SU-DHL-6 (cell line): Measurements from ENCODE around the gene TC2N.

Experiments used
- CTCF ChIP-seq: fragments of 200-600 bp; sonication (generic); IDR thresholded peaks from one replicate; pipeline ENCODE4 v1.5.1; 2017; ENCODE audit warnings: antibody characterized with exemption, mild to moderate bottlenecking, low read length, moderate library complexity; ENCODE audit not compliant: insufficient read depth, poor library complexity, severe bottlenecking
- EZH2phosphoT487 ChIP-seq: fragments of 200-600 bp; sonication (generic), shearing (Covaris generic); conservative IDR thresholded peaks from 2 replicates; pipeline ENCODE4 v1.6.1; 2018; ENCODE audit warnings: mild to moderate bottlenecking, antibody characterized with exemption, low read length, moderate library complexity, mixed read lengths

DNA sequence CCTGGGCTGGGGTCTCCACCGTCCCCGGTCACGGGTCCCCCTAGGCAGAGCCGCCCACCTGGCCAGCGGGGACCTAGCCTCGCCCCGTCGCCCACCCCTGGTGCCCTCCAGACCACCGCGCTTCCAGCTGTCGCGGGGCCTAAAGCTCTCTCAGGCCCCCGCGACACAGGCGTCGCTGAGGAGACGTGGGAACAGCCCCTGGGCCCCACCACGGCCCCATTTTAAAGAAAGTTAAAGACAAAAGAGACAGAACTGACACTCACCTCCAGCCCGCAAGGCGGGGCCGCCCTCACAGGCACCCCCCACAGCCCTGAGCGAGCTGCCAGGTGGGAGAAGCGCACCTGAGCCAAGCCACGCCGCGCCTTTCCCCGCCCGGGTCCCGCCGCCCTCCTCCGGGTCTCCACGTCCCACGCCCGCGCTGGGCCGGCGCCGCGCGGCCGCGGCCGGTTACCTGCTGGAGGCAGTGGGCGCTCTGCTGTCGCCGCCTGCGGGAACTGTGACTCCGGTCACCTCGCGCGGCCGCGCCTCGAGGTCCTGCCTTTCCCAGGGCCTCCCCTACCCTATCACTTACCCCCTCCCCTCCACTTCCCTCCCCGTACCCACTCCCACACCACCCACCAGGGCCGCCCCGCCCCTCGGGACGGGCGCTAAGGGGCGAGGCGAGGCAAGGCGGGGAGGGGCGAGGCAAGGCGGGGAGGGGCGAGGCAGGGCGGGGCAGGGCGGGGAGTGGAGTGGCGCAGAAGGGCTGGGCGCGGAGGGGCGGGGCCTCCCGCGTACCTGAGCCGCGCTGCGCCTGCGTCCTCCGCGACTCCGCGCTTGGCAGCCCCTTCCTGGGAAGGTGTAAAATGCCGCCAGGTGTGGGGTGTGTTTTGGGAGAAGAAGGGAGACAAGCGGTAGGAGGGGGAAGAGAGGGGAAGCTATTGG lies 31.2 kb downstream of the TC2N start:
- TF ChIP-seq CTCF, result no peak
- TF ChIP-seq EZH2phosphoT487, result no peak
